ENCODE measurements around the gene FLNA.

DNA sequence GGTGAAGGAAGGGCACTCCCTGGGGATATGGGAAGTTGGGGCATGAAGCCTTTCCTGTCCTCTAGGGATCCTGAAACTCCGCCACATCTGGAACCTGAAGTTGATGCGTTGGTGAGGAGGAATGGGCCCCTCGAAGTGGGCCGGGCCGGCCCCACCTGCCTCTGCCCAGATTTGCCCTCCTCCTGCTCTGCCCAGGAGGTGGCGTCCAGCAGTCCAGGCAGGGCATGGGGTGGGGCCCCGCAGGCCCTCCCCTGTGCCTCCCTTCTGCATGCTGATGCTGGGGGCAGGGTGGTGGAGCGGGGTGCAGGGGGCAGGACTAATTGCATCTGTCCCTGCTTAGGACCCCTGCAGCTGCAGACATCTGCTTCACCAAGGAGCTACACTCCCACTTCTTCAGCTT, 38.7 kb upstream of the FLNA start:
- TF ChIP-seq, protein P1, sequence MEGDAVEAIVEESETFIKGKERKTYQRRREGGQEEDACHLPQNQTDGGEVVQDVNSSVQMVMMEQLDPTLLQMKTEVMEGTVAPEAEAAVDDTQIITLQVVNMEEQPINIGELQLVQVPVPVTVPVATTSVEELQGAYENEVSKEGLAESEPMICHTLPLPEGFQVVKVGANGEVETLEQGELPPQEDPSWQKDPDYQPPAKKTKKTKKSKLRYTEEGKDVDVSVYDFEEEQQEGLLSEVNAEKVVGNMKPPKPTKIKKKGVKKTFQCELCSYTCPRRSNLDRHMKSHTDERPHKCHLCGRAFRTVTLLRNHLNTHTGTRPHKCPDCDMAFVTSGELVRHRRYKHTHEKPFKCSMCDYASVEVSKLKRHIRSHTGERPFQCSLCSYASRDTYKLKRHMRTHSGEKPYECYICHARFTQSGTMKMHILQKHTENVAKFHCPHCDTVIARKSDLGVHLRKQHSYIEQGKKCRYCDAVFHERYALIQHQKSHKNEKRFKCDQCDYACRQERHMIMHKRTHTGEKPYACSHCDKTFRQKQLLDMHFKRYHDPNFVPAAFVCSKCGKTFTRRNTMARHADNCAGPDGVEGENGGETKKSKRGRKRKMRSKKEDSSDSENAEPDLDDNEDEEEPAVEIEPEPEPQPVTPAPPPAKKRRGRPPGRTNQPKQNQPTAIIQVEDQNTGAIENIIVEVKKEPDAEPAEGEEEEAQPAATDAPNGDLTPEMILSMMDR (IDR thresholded peaks at IDR 0.05): no peak
- TF ChIP-seq POLR2A (IDR thresholded peaks at IDR 0.05): no peak
